HG03103 (cell line): ENCODE measurements around the gene FN3KRP.

Source experiments
- ATAC-seq: cut with Tn5 transposase; IDR thresholded peaks from one replicate; pipeline ENCODE4 v1.9.1; 2021; ENCODE audit warnings: low read depth; ENCODE audit not compliant: unreplicated experiment

FN3KRP gene

GRCh38 chr17:82687375-82687861 lies 29.1 kb upstream of the FN3KRP start:
- no peak for ATAC-seq

DNA sequence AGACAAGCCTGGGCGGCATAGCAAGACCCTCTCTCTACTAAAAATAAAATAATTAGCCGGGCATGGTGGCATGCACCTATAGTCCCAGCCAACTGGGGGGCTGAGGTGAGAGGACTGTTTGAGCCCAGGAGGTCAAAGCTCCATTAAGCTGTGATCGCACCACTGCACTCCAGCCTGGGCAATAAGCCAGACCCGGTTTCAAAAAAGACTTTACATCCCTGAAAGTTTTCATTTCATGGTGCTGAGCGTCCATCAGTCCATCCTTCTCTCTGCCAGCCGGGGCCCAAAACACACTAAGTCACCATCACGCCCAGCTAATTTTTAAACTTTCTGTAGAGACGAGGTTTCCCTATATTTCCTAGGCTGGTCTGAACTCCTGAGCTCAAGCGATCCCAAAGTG lies 28.6 kb upstream of the FN3KRP start:
- no peak for ATAC-seq

DNA sequence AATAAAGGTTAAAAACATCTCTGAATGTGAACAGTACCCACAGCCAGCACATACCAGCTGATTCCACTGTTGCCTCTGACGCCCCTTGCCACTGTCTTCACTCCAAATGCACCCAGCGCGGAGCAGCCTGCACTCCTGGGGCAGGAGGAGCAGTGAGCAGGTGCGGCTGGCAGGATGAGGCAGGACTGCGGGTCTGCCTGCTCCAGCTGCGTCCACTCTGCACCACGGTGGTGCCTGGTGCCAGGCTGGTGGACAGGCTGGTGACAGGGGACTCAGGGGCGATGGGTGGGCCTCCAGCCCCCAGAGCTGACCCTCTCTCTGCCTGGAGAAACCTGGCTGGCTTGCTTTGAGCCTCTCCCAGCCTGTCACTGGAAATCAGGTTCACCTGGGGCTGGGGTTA lies 27.4 kb upstream of the FN3KRP start:
- ATAC-seq, result no peak

- ATAC-seq, result no peak
These were observed 25.6 kb upstream of the FN3KRP start for GRCh38 chr17:82690786-82691489.

- ATAC-seq, result no peak
These were observed 24.8 kb upstream of the FN3KRP start for GRCh38 chr17:82691714-82692113.

GRCh38 chr17:82692268-82692667 lies 24.2 kb upstream of the FN3KRP start:
- no peak for ATAC-seq

GRCh38 chr17:82693168-82693867 lies 23.2 kb upstream of the FN3KRP start:
- ATAC-seq, result no peak

- ATAC-seq, result no peak
These were observed 21.9 kb upstream of the FN3KRP start for GRCh38 chr17:82694647-82695046.

DNA sequence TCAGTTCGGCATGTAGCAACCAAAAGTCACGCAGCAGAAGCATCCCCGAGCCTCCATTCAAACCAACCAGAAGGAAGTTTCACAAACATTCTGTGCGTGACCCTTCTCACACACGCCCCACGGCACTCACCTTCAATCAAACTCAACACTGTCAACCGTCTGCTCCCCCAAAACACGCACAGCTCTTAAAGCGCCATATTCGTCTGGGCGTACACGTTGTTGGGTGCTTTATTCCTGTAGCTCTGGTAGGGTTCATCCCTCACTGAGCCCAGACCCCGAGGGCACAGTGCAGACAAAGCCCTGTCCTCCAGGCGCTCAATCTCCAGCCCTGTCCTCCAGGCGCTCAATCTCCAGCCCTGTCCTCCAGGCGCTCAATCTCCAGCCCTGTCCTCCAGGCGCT lies 20.2 kb upstream of the FN3KRP start:
- ATAC-seq, result no peak

DNA sequence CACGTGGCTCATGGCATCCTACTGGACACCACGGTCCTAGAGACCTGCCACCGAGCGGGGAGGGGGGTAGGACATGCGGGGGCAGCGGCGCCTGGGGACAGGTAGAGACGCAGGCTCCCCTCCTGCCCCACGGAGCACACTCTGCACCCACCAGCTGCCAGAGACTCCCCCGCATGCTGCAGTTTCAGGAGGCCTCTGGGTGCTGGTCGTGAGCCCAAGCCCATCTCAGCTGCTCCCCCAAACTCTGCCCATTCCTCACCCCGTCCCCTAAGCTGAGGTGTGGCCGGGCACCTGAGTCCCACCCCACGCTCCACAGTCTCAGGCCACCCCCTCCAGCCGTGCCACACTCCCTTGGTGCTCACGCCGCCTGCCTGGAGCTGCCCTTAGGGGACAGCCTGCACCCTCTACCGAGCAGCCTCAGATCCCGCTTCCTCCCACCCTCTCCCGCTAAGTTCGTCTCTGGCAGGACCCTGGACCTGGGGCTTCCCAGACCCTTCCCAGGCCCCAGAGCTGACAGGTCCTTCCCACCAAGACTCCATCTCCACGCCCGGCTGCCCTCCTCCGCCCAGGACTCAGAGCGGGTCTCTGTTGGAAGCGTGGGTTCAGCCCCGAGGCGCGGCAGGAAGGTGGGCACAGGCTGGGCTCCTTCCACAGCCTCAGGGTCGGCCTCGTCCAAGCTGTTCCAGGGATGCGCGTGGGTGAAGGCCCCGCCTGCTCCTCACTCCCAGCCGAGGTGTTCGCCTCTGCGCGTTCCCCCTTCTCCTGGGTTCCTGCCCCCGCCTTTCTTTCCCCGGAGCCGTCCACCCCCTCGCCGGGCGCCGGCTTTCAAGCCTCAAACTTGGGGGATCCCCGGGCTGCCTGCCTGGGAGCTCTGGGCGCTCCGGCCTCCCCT lies 19.3 kb upstream of the FN3KRP start:
- ATAC-seq, result no peak

GRCh38 chr17:82697808-82698064 lies 18.8 kb upstream of the FN3KRP start:
- no peak for ATAC-seq

GRCh38 chr17:82698065-82698973 lies 18.2 kb upstream of the FN3KRP start, which contains the start of gene RAB40B:
TSS of gene RAB40B (minus strand) at chr17:82698698. CDS start at chr17:82698596, 102 bp downstream.
- peak; percentile 97 for ATAC-seq

GRCh38 chr17:82698974-82699442 lies 17.5 kb upstream of the FN3KRP start:
- ATAC-seq, result peak; percentile 6

- no peak for ATAC-seq
These were observed 17.0 kb upstream of the FN3KRP start for GRCh38 chr17:82699551-82699950.

DNA sequence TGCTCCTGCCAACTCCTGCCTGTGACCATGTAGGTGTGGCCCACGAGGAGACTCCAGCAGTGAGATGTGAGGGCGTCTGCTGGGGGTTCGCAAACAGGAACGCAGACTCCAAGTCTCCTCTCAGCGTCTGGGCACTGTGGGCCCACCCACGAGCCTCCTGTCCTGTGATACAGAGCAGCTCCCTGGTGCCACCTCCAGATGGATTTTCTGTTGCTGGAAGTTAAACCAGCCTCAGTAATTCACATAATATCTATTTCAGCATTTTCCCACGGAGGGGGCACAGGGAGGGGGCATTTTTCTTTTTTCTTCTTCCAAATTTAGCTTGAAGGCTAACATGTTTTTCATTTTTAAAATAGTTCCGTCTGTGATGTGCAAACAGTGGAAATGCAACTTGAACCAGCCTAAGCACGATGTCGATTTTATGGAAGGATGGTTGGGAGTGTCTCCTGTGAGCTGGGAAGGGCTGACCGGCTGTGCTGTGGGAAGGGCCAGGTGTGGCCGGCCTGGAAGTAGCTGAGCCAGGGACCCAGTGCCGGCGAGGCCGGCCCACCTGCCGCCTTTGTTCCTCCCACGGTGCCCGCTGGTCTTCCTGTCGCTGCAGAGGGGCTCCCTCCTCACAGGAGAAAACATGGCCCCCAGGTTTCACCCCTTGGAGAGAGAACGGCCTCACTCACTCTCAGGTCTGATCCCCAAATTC lies 14.1 kb upstream of the FN3KRP start:
- no peak for ATAC-seq

DNA sequence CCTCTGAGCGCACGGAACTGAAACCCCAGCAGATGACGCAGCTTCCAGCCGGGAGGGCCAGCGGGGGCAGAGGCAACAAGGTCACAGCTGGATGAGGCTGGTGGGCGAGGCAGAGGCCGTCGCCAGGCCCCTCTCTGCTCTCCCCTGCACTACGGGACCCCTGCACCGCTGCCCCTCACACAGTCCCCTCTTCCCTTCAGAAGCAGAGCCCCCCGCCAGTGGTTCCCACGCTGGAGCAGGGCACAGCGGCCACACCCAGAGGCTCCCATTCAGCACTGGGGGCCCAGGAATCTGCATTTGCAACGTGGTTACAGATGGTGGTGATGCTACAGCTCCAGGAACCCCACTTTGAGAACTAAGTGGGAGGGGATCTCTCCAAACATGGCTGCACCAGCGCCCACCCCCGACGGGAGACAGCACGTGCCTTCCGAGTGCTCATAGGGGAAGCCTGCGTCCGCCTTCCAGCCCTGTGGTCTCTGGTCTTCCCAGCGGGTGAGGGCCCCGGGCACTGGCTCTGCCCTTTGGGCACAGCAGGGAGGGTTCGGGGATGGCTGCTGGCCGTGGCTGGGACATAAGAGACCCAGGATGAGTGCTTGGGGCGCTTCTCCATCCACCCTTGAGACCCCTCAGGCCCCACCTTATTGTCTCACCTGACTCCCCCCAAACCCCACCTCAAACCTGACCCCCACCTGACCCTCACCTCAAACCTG lies 13.3 kb upstream of the FN3KRP start:
- ATAC-seq, result no peak

GRCh38 chr17:82703935-82704865 lies 12.3 kb upstream of the FN3KRP start:
- ATAC-seq, result no peak

- ATAC-seq, result no peak
These were observed 11.6 kb upstream of the FN3KRP start for GRCh38 chr17:82704886-82705285.
